IMR-90 (cell line): Measurements from ENCODE around the gene DNM1.

Experiments used
- CHD1 ChIP-seq: IDR thresholded peaks from 2 replicates; pipeline ENCODE4 v1.6.1; 2012; ENCODE audit warnings: low read depth, low read length, improper control_type of control experiment
- CTCF ChIP-seq: conservative IDR thresholded peaks from 2 replicates; pipeline ENCODE4 v1.5.1; 2012; ENCODE audit warnings: mild to moderate bottlenecking, low read depth, low read length, improper control_type of control experiment
- ELK1 ChIP-seq: fragments of 150-350 bp; IDR thresholded peaks from 2 replicates; pipeline ENCODE4 v1.6.1; 2016; ENCODE audit warnings: low read depth, mild to moderate bottlenecking, low read length, moderate library complexity, borderline replicate concordance
- FOS ChIP-seq: fragments of 150-350 bp; IDR thresholded peaks from 2 replicates; pipeline ENCODE4 v1.6.1; 2016; ENCODE audit warnings: low read depth, low read length
- MAZ ChIP-seq: IDR thresholded peaks from 2 replicates; pipeline ENCODE4 v1.6.1; 2012; ENCODE audit warnings: low read depth, mild to moderate bottlenecking, low read length, improper control_type of control experiment, moderate library complexity, borderline replicate concordance
- MXI1 ChIP-seq: IDR thresholded peaks from 2 replicates; pipeline ENCODE4 v1.6.1; 2012; ENCODE audit warnings: low read depth, mild to moderate bottlenecking, low read length, moderate library complexity, borderline replicate concordance
- NFE2L2 ChIP-seq: fragments of 150-350 bp; IDR thresholded peaks from 2 replicates; pipeline ENCODE4 v1.6.1; 2016; ENCODE audit warnings: low read depth, mild to moderate bottlenecking, low read length
- POLR2A ChIP-seq: IDR thresholded peaks from 2 replicates; pipeline ENCODE4 v1.6.1; 2012; ENCODE audit warnings: mild to moderate bottlenecking, low read depth, low read length
- RAD21 ChIP-seq: IDR thresholded peaks from 2 replicates; pipeline ENCODE4 v1.6.1; 2012; ENCODE audit warnings: low read length, improper control_type of control experiment
- RCOR1 ChIP-seq: IDR thresholded peaks from 2 replicates; pipeline ENCODE4 v1.6.1; 2012; ENCODE audit warnings: mild to moderate bottlenecking, low read length, improper control_type of control experiment; ENCODE audit not compliant: insufficient replicate concordance
- RFX5 ChIP-seq: IDR thresholded peaks from 2 replicates; pipeline ENCODE4 v1.8.0; 2012; ENCODE audit warnings: low read depth, mild to moderate bottlenecking, low read length, moderate library complexity
- SMC3 ChIP-seq: fragments of 150-350 bp; IDR thresholded peaks from 2 replicates; pipeline ENCODE4 v1.6.1; 2016; ENCODE audit warnings: low read depth, mild to moderate bottlenecking, antibody characterized with exemption, low read length, moderate library complexity

DNA sequence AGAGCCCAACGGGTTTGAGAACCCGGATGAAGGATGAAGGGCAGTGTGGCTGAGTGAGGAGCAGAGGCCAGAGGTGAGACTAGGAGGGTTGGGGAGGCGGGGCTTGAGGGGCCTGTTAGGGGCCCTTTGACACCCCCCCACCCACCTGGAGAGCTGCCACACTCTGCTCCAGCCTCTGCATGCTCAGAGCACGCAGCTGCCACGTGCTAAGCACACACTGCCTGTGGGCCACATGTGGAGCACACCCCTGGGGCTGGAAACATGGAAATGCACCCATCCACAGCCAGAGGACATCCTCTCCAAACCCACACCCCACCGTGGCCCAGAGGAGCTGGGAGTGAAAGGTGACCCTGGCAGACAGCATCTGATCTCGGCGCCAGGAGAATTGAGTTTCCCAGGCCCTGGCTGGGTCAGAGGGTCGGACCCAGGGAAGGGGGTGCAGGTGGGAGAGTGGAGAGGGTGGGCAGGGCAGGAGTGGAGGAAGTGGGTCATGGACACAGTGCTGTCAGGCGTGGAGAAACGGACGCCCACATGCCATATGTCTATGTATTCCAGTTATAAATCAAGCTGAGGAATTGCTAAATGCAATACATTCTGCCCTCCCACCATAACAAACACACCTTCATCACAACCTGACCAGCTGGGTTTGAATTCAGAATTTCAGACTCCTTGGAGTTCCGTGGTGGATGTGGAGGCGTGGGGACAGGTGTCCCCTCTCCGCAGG lies 5.9 kb downstream of the DNM1 start:
- TF ChIP-seq CTCF (no peak), MAZ (no peak), POLR2A (no peak), SMC3 (no peak), RCOR1 (no peak), RAD21 (no peak), RFX5 (no peak), ELK1 (no peak), NFE2L2 (no peak), FOS (no peak), MXI1 (no peak), CHD1 (no peak)
